Bronchial epithelial cell (primary cell): ENCODE results near the gene GPR25. TPM values are rescaled to one million over a fixed set of nuclear protein-coding genes. Genes with fewer than 3 reads are reported as not detected.

Experiments
- DNase-seq: peaks from one replicate; pipeline ENCODE4 v3.0.0-alpha.2; 2010; ENCODE audit warnings: low read depth
- FAIRE-seq: peaks from 2 replicates; lab custom pipeline; 2011; peaks lifted over from hg19 to GRCh38; lab: Jason Lieb, UNC
- H3K27me3 ChIP-seq: 2 replicates; pipeline ENCODE4 v1.5.1; 2011; ENCODE audit warnings: low read length; ENCODE audit not compliant: control insufficient read depth, insufficient read depth
- H3K36me3 ChIP-seq: 2 replicates; pipeline ENCODE4 v1.5.1; 2011; ENCODE audit warnings: low read length; ENCODE audit not compliant: control insufficient read depth, insufficient read depth
- H3K4me3 ChIP-seq: 2 replicates; pipeline ENCODE4 v1.5.1; 2011; ENCODE audit warnings: mild to moderate bottlenecking, low read depth, low read length, control low read depth
- CTCF ChIP-seq: IDR thresholded peaks from 2 replicates; pipeline ENCODE4 v1.5.1; 2011; ENCODE audit warnings: mild to moderate bottlenecking, moderate library complexity, low read length, control low read depth, inconsistent platforms; ENCODE audit not compliant: insufficient read depth, severe bottlenecking
- total RNA-seq: library from RNA; depleted of rRNA; stranded (reverse); fragments of >200 nt; gene quantifications from 2 replicates; pipeline ENCODE4 v1.2.1, GENCODE V29; 2014

Gene GPR25
- total RNA-seq, 1 donor from 2014 or later: not detected

DNA sequence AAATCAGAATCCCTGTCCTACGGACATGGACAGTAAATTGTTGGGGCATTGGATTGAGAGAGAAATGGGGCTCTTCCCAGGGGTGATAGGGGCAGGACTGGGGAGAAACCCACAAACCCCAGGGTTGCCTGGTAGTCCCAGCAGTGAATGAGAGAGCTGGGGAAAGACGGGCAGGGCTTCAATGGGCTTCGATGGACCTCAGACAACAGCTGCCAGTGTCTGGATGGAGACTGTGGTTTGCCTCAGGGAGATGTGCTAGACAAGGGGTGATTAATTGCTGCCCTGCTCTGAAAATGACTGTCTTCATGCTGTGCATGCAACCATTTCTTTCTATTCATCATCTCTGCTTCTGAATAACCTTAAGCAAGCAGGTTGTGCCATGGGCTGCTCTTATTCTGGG is 7.4 kb downstream of the GPR25 start:
- no peaks in the 10 kb centered on the region for H3K36me3 ChIP-seq
- DNase-seq (no peak), FAIRE-seq (no peak)
- TF ChIP-seq CTCF: no peak
- no peak overlapping the region for H3K4me3 ChIP-seq
- H3K27me3 ChIP-seq: peaks cover 2% of the 10 kb centered on the region

DNA sequence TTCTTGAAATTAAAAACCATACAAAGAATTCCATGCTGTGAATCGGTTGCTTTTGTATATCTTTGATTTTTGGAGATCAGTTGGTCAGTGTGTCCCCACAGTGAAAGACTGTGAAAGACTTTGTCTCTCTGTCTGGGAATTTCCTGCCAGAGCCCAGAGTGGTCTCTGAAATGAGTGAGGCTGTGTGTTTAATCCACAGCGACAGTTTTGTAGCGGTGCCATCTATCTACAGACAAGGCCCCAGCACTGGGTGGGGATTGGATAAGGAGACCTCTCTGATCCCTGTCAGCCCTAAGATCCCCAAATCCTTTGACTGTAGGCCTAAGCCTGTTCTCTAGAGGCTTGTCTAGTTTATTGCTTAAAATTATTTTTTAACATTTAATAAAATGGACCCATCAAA is 10.3 kb downstream of the GPR25 start:
- Histone ChIP-seq H3K36me3 (no peaks in the 10 kb centered on the region), H3K4me3 (no peak overlapping the region), H3K27me3 (no peaks in the 10 kb centered on the region)
- FAIRE-seq (no peak), DNase-seq (no peak)
- TF ChIP-seq CTCF: no peak

DNA sequence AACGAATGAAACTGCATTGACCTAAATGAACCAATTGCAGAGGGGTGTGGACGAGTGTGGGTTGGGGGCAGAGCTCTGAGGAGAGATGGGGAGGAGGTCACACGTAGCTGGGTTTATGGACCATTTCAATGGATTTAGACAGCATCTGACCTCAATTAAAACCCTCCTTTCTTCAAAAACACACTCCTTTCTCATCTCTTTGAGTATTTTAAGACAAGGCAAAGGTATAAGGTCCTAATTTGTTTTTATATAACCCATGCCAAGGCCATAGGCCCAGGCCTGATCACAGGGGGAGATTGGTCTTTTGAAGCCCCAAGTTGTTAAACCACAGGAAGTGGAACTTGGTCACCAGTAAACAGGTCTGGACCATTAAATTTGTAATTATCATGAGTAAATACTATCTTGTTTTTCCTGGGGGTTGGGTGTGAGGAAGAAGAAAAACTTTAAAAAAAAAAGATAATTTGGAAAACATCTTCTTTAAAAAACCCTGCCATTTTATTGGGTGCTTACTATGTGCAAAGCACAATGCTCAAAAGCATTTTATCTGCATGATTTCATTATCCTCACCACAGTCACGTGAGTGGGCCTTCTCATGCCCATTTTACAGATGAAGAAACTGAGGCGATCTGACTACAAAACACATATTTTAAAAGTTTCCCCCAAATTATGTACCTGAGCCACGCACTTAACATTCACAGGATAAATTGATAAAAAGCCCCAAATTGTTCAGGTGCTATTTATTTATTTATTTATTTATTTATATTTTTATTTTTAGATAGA is 13.0 kb downstream of the GPR25 start:
- Histone ChIP-seq H3K27me3 (no peaks in the 10 kb centered on the region), H3K4me3 (no peak overlapping the region), H3K36me3 (no peaks in the 10 kb centered on the region)
- FAIRE-seq (no peak), DNase-seq (no peak)
- no peak for TF ChIP-seq CTCF

- no peak for TF ChIP-seq CTCF
- DNase-seq (no peak), FAIRE-seq (no peak)
- Histone ChIP-seq H3K27me3 (no peaks in the 10 kb centered on the region), H3K36me3 (no peaks in the 10 kb centered on the region), H3K4me3 (no peak overlapping the region)
Observed at GRCh38 chr1:200886594-200886993, 13.8 kb downstream of the GPR25 start.

DNA sequence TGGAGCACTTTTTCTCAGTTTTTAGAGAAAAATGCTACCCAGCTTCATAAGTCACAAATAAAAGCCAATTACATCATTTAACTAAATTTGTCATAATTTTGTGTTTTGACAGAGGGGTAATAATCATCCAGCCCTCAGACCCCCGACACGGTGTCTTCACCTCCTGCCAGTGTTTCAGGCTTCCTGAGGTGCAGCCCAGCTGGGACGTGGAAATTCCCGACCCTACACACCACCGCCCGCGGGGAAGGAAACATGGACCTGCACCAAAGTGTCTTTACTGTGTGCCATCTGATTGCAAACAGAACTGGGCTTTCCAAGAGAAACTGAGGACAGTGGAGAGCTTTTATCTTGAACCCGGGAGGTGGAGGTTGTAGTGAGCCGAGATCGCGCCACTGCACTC is 14.3 kb downstream of the GPR25 start:
- Histone ChIP-seq H3K27me3 (no peaks in the 10 kb centered on the region), H3K4me3 (no peak overlapping the region), H3K36me3 (no peaks in the 10 kb centered on the region)
- DNase-seq: no peak
- TF ChIP-seq CTCF: no peak
- no peak for FAIRE-seq

DNA sequence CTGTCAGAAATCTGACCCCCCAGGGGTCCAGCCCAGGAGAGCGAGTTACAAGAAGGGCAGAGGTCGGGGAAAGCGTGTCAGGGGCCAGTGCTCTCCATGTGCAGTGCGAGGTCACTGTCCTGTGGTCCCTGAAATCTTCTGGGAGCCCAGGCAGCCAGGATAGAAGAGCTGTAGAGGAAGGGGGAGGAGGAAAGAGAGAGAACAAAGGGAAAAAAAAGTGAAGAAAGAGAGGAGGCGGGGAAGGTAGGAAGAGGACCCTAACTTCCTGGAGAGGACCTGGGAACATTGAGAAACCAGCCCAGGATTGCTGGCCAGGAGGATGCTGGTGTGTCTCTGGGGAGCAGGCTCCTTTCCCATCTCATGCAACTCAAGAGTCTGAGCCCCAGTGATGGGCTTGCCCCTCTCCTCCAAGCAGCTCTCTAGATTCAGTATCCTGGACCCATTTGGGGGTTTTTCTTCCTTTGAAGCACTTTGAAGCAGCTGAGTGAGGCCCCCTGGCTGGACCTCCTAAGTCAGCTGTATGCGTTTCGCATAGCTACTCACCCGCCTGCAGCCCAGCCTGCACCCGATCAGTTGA is 15.1 kb downstream of the GPR25 start:
- FAIRE-seq (no peak), DNase-seq (no peak)
- Histone ChIP-seq H3K4me3 (no peak overlapping the region), H3K27me3 (no peaks in the 10 kb centered on the region), H3K36me3 (no peaks in the 10 kb centered on the region)
- TF ChIP-seq CTCF: no peak
